K562 (cell line): ENCODE measurements around the gene CTAGE1. TPM values are rescaled to one million over a fixed set of nuclear protein-coding genes. Genes with fewer than 3 reads are reported as not detected.

Experiments used
- CREB1 ChIP-seq, 2 experiments: sonication (generic) in 1 of 2; formaldehyde crosslinking in 1 of 2; IDR thresholded peaks; 2 replicates each; pipeline versions ENCODE4 v1.6.1 to v1.8.0; 2012 to 2022; ENCODE audit warnings: inconsistent platforms in 1 of 2, mild to moderate bottlenecking in 1 of 2, missing genetic modification reagents in 1 of 2, moderate library complexity in 1 of 2
- CREB3L1 ChIP-seq: fragments of 450-650 bp; IDR thresholded peaks from 2 replicates; pipeline ENCODE4 v1.6.1; 2014; ENCODE audit warnings: low read depth, mild to moderate bottlenecking, moderate library complexity, borderline replicate concordance
- CUX1 ChIP-seq: fragments of 200-800 bp; sonication (Bioruptor generic); IDR thresholded peaks from 2 replicates; pipeline ENCODE4 v1.6.1; 2016; ENCODE audit warnings: missing genetic modification characterization, missing compliant biosample characterization
- ETS2 ChIP-seq: IDR thresholded peaks from 2 replicates; pipeline ENCODE4 v1.6.1; 2016; ENCODE audit warnings: borderline replicate concordance, missing genetic modification characterization, mild to moderate bottlenecking, moderate library complexity, missing compliant biosample characterization; ENCODE audit not compliant: poor library complexity, severe bottlenecking
- KLF10 ChIP-seq: fragments of 250-450 bp; sonication (Bioruptor Pico); IDR thresholded peaks from 2 replicates; pipeline ENCODE4 v1.6.1; 2021; ENCODE audit warnings: matching md5 sums
- PBX2 ChIP-seq, 2 experiments: IDR thresholded peaks in 1 of 2; conservative IDR thresholded peaks in 1 of 2; 2 replicates each; pipeline ENCODE4 v1.6.1; 2016; ENCODE audit warnings: low read depth in 2 of 2, mild to moderate bottlenecking in 1 of 2, missing compliant biosample characterization in 1 of 2, missing genetic modification characterization in 1 of 2, moderate library complexity in 1 of 2
- POLR2A ChIP-seq: fragments of 450-650 bp; conservative IDR thresholded peaks from 2 replicates; pipeline ENCODE4 v1.6.1; 2016
- PTBP1 ChIP-seq: fragments of 200-400 bp; formaldehyde crosslinking; IDR thresholded peaks from 2 replicates; pipeline ENCODE4 v1.6.1; 2017; ENCODE audit warnings: low read depth, low read length
- ZFPM2 ChIP-seq: fragments of 250-450 bp; sonication (Bioruptor Pico); IDR thresholded peaks from 2 replicates; pipeline ENCODE4 v1.5.1; 2022; ENCODE audit warnings: mild to moderate bottlenecking
- ZNF551 ChIP-seq: fragments of 250-450 bp; sonication (Bioruptor Pico); IDR thresholded peaks from 2 replicates; pipeline ENCODE4 v1.5.0; 2021; ENCODE audit warnings: mild to moderate bottlenecking, moderate library complexity
- ZNF695 ChIP-seq: fragments of 450-650 bp; formaldehyde crosslinking; IDR thresholded peaks from 2 replicates; pipeline ENCODE4 v1.4.0; 2020; ENCODE audit warnings: mild to moderate bottlenecking, moderate library complexity
- polyA plus RNA-seq, 8 experiments: library from polyadenylated mRNA; depleted of rRNA in 4 of 8; stranded (reverse) in 5 of 8; unstranded in 3 of 8; fragments of >200 nt; fragmentation: Nextera tagmentation in 2 of 8; fragmentation: Illumina TruSeq in 1 of 8; extraction: Ambion mirVana in 2 of 8; extraction: Trizol in 1 of 8; gene quantifications; 2 replicates each; pipeline versions ENCODE4 v1.2.1 to v1.2.3, GENCODE V29; 2011 to 2014; ENCODE audit warnings: inconsistent platforms in 1 of 8, missing spikeins in 1 of 8
- total RNA-seq, 7 experiments: library from RNA; depleted of rRNA in 6 of 7; stranded (reverse); fragments of >200 nt in 6 of 7; fragmentation: Illumina TruSeq in 2 of 7; extraction: Trizol in 2 of 7; gene quantifications; 2 replicates each; pipeline versions ENCODE4 v1.2.1 to v1.2.3, GENCODE V29; 2011 to 2021; ENCODE audit warnings: low replicate concordance in 1 of 7

The CTAGE1 gene
- total and polyA plus RNA-seq, 9 of the 15 experiments (the other 6 are each of a cell fraction or from before 2014, with no cell fraction given), result not detected

- no peak for TF ChIP-seq CREB3L1
- no peak for TF ChIP-seq ETS2
- TF ChIP-seq KLF10 (CRISPR knock-in tag), result no peak
- TF ChIP-seq ZFPM2 (CRISPR knock-in tag), result no peak
- no peak for TF ChIP-seq POLR2A
- no peak for TF ChIP-seq PTBP1
- peak; percentile 46; the same call in 1 of the 2 replicates for TF ChIP-seq CREB1 (IDR thresholded peaks at IDR 0.05)
- TF ChIP-seq CREB1 (CRISPR knock-in tag; IDR thresholded peaks at IDR 0.05), result 0 out of 2 replicates have a peak, but pooled peaks have one; percentile 42
- TF ChIP-seq ZNF551, result no peak
- no peak for TF ChIP-seq ZNF695
- no peak for TF ChIP-seq PBX2 (CRISPR knock-in tag; IDR thresholded peaks at IDR 0.05; ENCODE audit: low read depth)
- TF ChIP-seq PBX2 (tag; conservative IDR thresholded peaks at IDR 0.05; ENCODE audit: low read depth), result no peak
- no peak for TF ChIP-seq CUX1
Observed at GRCh38 chr18:22432657-22433137, 15.0 kb upstream of the CTAGE1 start (continued).
